Posterior cingulate gyrus (tissue), 11 donors: Measurements from ENCODE around the gene SNRNP25.
A peak's percentile ranks its signal among the peaks of the same experiment; 100 is the strongest.
"Not testable (repeated sequence)": the region's sequence is repeated elsewhere in the genome, so short reads cannot be mapped to it uniquely, and the experiment has no call there.

ENCODE experiments used
- DNase-seq, 10 donors: peaks; one replicate each; pipeline versions ENCODE4 v3.0.0 to v3.0.0-alpha.2; 2020 to 2021; ENCODE audit warnings: mixed read lengths in 3 of 10
- intact Hi-C: fragments of 100-400 bp; cut with DNase I; formaldehyde crosslinking; loops from one replicate; pipeline ENCODE4 v1.15.1; 2023

The SNRNP25 gene

GRCh38 chr16:38941-39892 lies 14.4 kb upstream of the SNRNP25 start:
- DNase-seq = peak in 1 of 10 donors; percentile 64

GRCh38 chr16:41439-42068 lies 12.1 kb upstream of the SNRNP25 start:
- DNase-seq = peak in 2 of 10 donors; percentile 59 to 79
- intact Hi-C loops = no loop called here

More at GRCh38 chr16:38941-39892, 14.4 kb upstream of the SNRNP25 start:
- intact Hi-C loops = no loop called here

- intact Hi-C loops = no loop called here
- peak in 1 of 10 donors; percentile 19 for DNase-seq
These were observed 11.6 kb upstream of the SNRNP25 start for GRCh38 chr16:42069-42457.

- no peak for DNase-seq
- intact Hi-C loops = no loop called here
These were observed 10.9 kb upstream of the SNRNP25 start for GRCh38 chr16:42691-43090.

- intact Hi-C loops = no loop called here
- DNase-seq = peak in 1 of 10 donors; percentile 19
These were observed 10.3 kb upstream of the SNRNP25 start for GRCh38 chr16:43294-43693.

- DNase-seq = peak in 1 of 10 donors; percentile 25
- intact Hi-C loops = no loop called here
These were observed 9.0 kb upstream of the SNRNP25 start for GRCh38 chr16:44655-45054.

- DNase-seq = no peak
- intact Hi-C loops = no loop called here
These were observed 8.2 kb upstream of the SNRNP25 start for GRCh38 chr16:45454-45853.

- intact Hi-C loops = not testable (repeated sequence)
- DNase-seq = peak in 1 of 10 donors; percentile 11
These were observed 7.1 kb upstream of the SNRNP25 start for GRCh38 chr16:46510-46909.

GRCh38 chr16:47234-47633 lies 6.4 kb upstream of the SNRNP25 start:
- intact Hi-C loops = no loop called here
- DNase-seq = peak in 1 of 10 donors; percentile 43

GRCh38 chr16:50769-51591 lies 2.6 kb upstream of the SNRNP25 start:
- intact Hi-C loops = no loop called here
- peak in 1 of 10 donors; percentile 39 for DNase-seq

GRCh38 chr16:54237-54581 lies 581 bp downstream of the SNRNP25 start:
- intact Hi-C loops = no loop called here
- peak in 1 of 10 donors; percentile 65 for DNase-seq

- DNase-seq = peak in 2 of 10 donors; percentile 5 to 27
- intact Hi-C loops = no loop called here
These were observed 2.0 kb downstream of the SNRNP25 start for GRCh38 chr16:55571-56136.

- DNase-seq = peak in 2 of 10 donors; percentile 3 to 56
- intact Hi-C loops = no loop called here
These were observed 2.8 kb downstream of the SNRNP25 start for GRCh38 chr16:56231-56927.

GRCh38 chr16:57711-58110 lies 4.1 kb downstream of the SNRNP25 start:
- intact Hi-C loops = no loop called here
- peak in 1 of 10 donors; percentile 5 for DNase-seq

- intact Hi-C loops = no loop called here
- peak in 1 of 10 donors; percentile 5 for DNase-seq
These were observed 5.1 kb downstream of the SNRNP25 start for GRCh38 chr16:58491-59439.

GRCh38 chr16:59440-60059 lies 5.9 kb downstream of the SNRNP25 start:
- intact Hi-C loops = no loop called here
- peak in 1 of 10 donors; percentile 8 for DNase-seq

GRCh38 chr16:60166-60565 lies 6.5 kb downstream of the SNRNP25 start:
- peak in 1 of 10 donors; percentile 7 for DNase-seq
- intact Hi-C loops = no loop called here
